ENCODE data around the gene BCL2A1. TPM values are rescaled to one million over a fixed set of nuclear protein-coding genes. Genes with fewer than 3 reads are reported as not detected.

Gene BCL2A1
- total and polyA plus RNA-seq, 2 of the 4 experiments (the other 2 are of a cell fraction): 2.3 to 4.5 TPM

- H3K36me3 ChIP-seq (ENCODE audit: control insufficient read depth, insufficient read depth, low read length): no peaks in the 10 kb centered on the region
- H3K9ac ChIP-seq (ENCODE audit: low read depth, low read length): no peak overlapping the region
- ChIA-PET CTCF (interaction anchor here (0.6 to 1.8 kb wide), 3 partner anchors 30 to 138 kb away, joined by 3 to 4 read pairs (median 4); no protein-coding TSS in a partner anchor), POLR2A (ENCODE audit: unreplicated experiment) (no interaction called here)
- no peak overlapping the region for H3K14ac ChIP-seq (replicated peaks; ENCODE audit: low read depth, low read length)
- WGBS, 2 experiments (ENCODE audit: extremely low coverage in 2 of 2, insufficient read length in 1 of 2): no CpG with 5 or more reads among the region's 4 CpGs
- dilution Hi-C loops (cut with HindIII; ENCODE audit: low sequenced_read_pairs, unreplicated experiment): no loop called here
- no peak overlapping the region for H2BK120ac ChIP-seq (ENCODE audit: low read depth, low read length)
- no peaks in the 10 kb centered on the region for H3K79me1 ChIP-seq (ENCODE audit: low read depth in 1 of 2, low read length in 2 of 2)
- H2AK5ac ChIP-seq (ENCODE audit: low read depth, low read length): no peak overlapping the region
- no peak overlapping the region for H2BK5ac ChIP-seq (ENCODE audit: low read depth, low read length, poor library complexity, severe bottlenecking)
- no peak overlapping the region for H3K23ac ChIP-seq (ENCODE audit: low read depth, low read length)
- H3K27ac ChIP-seq (ENCODE audit: insufficient read depth, low read length): no peak overlapping the region
- BruUV-seq (replicated peaks): no TSS peak
- H4K8ac ChIP-seq (ENCODE audit: low read depth in 2 of 2, low read length in 2 of 2): no peak overlapping the region
- DNase-seq (no peak), ATAC-seq (ENCODE audit: low read depth) (no peak)
- H3K27me3 ChIP-seq (ENCODE audit: control insufficient read depth, insufficient read depth, low read length): no peaks in the 10 kb centered on the region; the same call in 1 of the 2 replicates
- H2AFZ ChIP-seq (replicated peaks; ENCODE audit: low read length, poor library complexity): no peak overlapping the region
- H4K20me1 ChIP-seq (ENCODE audit: insufficient read depth, low read length): no peaks in the 10 kb centered on the region
- no peak overlapping the region for H3K4ac ChIP-seq (ENCODE audit: low read depth, low read length)
- intact Hi-C loops (cut with micrococcal nuclease): loop anchor here (2.0 kb wide), 1 partner anchor 223 kb away; no protein-coding TSS in a partner anchor
- no peak overlapping the region for H4K5ac ChIP-seq (ENCODE audit: low read depth, low read length)
- H2AK9ac ChIP-seq (replicated peaks; ENCODE audit: low read depth, low read length, poor library complexity): no peak overlapping the region
- no peak overlapping the region for H3K18ac ChIP-seq (ENCODE audit: low read depth, low read length)
- no peak overlapping the region for H2BK15ac ChIP-seq (ENCODE audit: low read depth, low read length)
- H3K4me3 ChIP-seq (ENCODE audit: insufficient read depth, low read depth, low read length): no peak overlapping the region
- TF ChIP-seq SMC3 (IDR thresholded peaks at IDR 0.05; ENCODE audit: low read depth, low read length) (no peak), POLR2A (IDR thresholded peaks at IDR 0.05; ENCODE audit: low read depth, low read length) (no peak), MXI1 (IDR thresholded peaks at IDR 0.05; ENCODE audit: borderline replicate concordance, low read depth, low read length) (no peak), RCOR1 (IDR thresholded peaks at IDR 0.05; ENCODE audit: insufficient replicate concordance, low read length) (no peak), BHLHE40 (IDR thresholded peaks at IDR 0.05; ENCODE audit: low read depth, low read length) (no peak), USF2 (IDR thresholded peaks at IDR 0.05; ENCODE audit: low read depth, low read length) (no peak), ELK1 (IDR thresholded peaks at IDR 0.05; ENCODE audit: borderline replicate concordance, low read depth, low read length) (no peak), NFE2L2 (IDR thresholded peaks at IDR 0.05; ENCODE audit: low read depth, low read length) (no peak), RAD21 (IDR thresholded peaks at IDR 0.05; ENCODE audit: low read length) (no peak), RFX5 (IDR thresholded peaks at IDR 0.05; ENCODE audit: low read depth, low read length) (no peak), CHD1 (IDR thresholded peaks at IDR 0.05; ENCODE audit: low read depth, low read length) (no peak), MAZ (IDR thresholded peaks at IDR 0.05; ENCODE audit: borderline replicate concordance, low read depth, low read length) (no peak), MAFK (IDR thresholded peaks at IDR 0.05; ENCODE audit: low read depth, low read length) (no peak), CEBPB (IDR thresholded peaks at IDR 0.05; ENCODE audit: low read depth, low read length) (no peak), FOS (IDR thresholded peaks at IDR 0.05; ENCODE audit: low read depth, low read length) (no peak)
- TF ChIP-seq, protein P1, sequence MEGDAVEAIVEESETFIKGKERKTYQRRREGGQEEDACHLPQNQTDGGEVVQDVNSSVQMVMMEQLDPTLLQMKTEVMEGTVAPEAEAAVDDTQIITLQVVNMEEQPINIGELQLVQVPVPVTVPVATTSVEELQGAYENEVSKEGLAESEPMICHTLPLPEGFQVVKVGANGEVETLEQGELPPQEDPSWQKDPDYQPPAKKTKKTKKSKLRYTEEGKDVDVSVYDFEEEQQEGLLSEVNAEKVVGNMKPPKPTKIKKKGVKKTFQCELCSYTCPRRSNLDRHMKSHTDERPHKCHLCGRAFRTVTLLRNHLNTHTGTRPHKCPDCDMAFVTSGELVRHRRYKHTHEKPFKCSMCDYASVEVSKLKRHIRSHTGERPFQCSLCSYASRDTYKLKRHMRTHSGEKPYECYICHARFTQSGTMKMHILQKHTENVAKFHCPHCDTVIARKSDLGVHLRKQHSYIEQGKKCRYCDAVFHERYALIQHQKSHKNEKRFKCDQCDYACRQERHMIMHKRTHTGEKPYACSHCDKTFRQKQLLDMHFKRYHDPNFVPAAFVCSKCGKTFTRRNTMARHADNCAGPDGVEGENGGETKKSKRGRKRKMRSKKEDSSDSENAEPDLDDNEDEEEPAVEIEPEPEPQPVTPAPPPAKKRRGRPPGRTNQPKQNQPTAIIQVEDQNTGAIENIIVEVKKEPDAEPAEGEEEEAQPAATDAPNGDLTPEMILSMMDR (conservative IDR thresholded peaks at IDR 0.05; ENCODE audit: low read depth, low read length): no peak
- H3K4me1 ChIP-seq (ENCODE audit: control insufficient read depth, insufficient read depth, low read length): no peaks in the 10 kb centered on the region
- H4K91ac ChIP-seq (ENCODE audit: insufficient read depth, low read depth, low read length): no peak overlapping the region
- H2BK20ac ChIP-seq (ENCODE audit: low read depth, low read length): no peak overlapping the region
- in situ Hi-C loops (cut with MboI; ENCODE audit: low sequenced_read_pairs): loop anchor here (5.0 to 25.0 kb wide), 2 partner anchors 355 to 610 kb away; no protein-coding TSS in a partner anchor
- no peak overlapping the region for H3K4me2 ChIP-seq (ENCODE audit: low read depth, low read length)
- H3K9me3 ChIP-seq (ENCODE audit: control insufficient read depth, insufficient read depth, low read length): no peaks in the 10 kb centered on the region
- H3K9me1 ChIP-seq (ENCODE audit: insufficient read depth, low read length): no peaks in the 10 kb centered on the region
- H3K56ac ChIP-seq (ENCODE audit: extremely low read depth, insufficient read depth, low read length): no peak overlapping the region
Measured at GRCh38 chr15:79991826-79992225, 20.8 kb upstream of the BCL2A1 start.

Data from IMR-90 (cell line).